PC-9 (cell line): ENCODE measurements around the gene IFT122.

Experiments
- CTCF ChIP-seq: fragments of 200-600 bp; sonication (generic); conservative IDR thresholded peaks from 2 replicates; pipeline ENCODE4 v1.6.1; 2017; ENCODE audit warnings: mixed run types, antibody characterized with exemption, mild to moderate bottlenecking, moderate library complexity
- EZH2 ChIP-seq: fragments of 200-600 bp; sonication (generic); IDR thresholded peaks from 2 replicates; pipeline ENCODE4 v1.8.0; 2017; ENCODE audit warnings: antibody characterized with exemption, low read depth

- TF ChIP-seq CTCF (no peak), EZH2 (no peak)
These were observed 113.1 kb downstream of the IFT122 start for GRCh38 chr3:129553171-129553570.
